RWPE2 (cell line): ENCODE results near the gene ULK3.

Experiments
- ATAC-seq: fragments of 200-7000 bp; cut with Tn5 transposase; 3 replicates; pipeline ENCODE4 v1.9.1; 2021; ENCODE audit warnings: low read depth
- DNase-seq: peaks from one replicate; pipeline ENCODE4 v3.0.0-alpha.2; 2020; ENCODE audit warnings: low spot score
- H3K27ac ChIP-seq: fragments of 450-650 bp; 2 replicates; pipeline ENCODE4 v1.5.1; 2017; ENCODE audit warnings: mild to moderate bottlenecking; ENCODE audit not compliant: poor library complexity, severe bottlenecking
- H3K27me3 ChIP-seq: fragments of 250-450 bp; sonication (Bioruptor Pico); 2 replicates; pipeline ENCODE4 v1.5.1; 2021; ENCODE audit warnings: mild to moderate bottlenecking, moderate library complexity; ENCODE audit not compliant: insufficient read depth, poor library complexity, severe bottlenecking
- H3K36me3 ChIP-seq: fragments of 250-450 bp; sonication (Bioruptor Pico); 2 replicates; pipeline ENCODE4 v1.5.1; 2020; ENCODE audit warnings: low read depth, mild to moderate bottlenecking, moderate library complexity
- H3K4me1 ChIP-seq: fragments of 250-450 bp; sonication (Bioruptor Pico); 2 replicates; pipeline ENCODE4 v1.5.1; 2021; ENCODE audit warnings: mild to moderate bottlenecking, moderate library complexity; ENCODE audit not compliant: insufficient read depth, poor library complexity, severe bottlenecking
- H3K4me3 ChIP-seq: fragments of 250-450 bp; sonication (Bioruptor Pico); 2 replicates; pipeline ENCODE4 v1.5.1; 2021; ENCODE audit warnings: mild to moderate bottlenecking, moderate library complexity; ENCODE audit not compliant: severe bottlenecking
- H3K9me3 ChIP-seq: fragments of 250-450 bp; sonication (Bioruptor Pico); 2 replicates; pipeline ENCODE4 v1.5.1; 2021; ENCODE audit warnings: mild to moderate bottlenecking, moderate library complexity; ENCODE audit not compliant: severe bottlenecking
- CTCF ChIP-seq: fragments of 450-650 bp; IDR thresholded peaks from one replicate; pipeline ENCODE4 v1.5.1; 2017; ENCODE audit warnings: mild to moderate bottlenecking, moderate library complexity; ENCODE audit not compliant: poor library complexity, severe bottlenecking

Gene ULK3

GRCh38 chr15:74869372-74869725 is 26.4 kb upstream of the ULK3 start:
- Histone ChIP-seq H3K27me3 (no peaks in the 10 kb centered on the region), H3K4me1 (peaks cover 50% of the 10 kb centered on the region), H3K4me3 (no peak overlapping the region), H3K27ac (peak overlapping the region; percentile 74), H3K9me3 (no peaks in the 10 kb centered on the region), H3K36me3 (peaks cover 26% of the 10 kb centered on the region)
- ATAC-seq (no peak), DNase-seq (no peak)
- TF ChIP-seq CTCF: no peak

GRCh38 chr15:74868059-74868458 is 25.1 kb upstream of the ULK3 start:
- no peak overlapping the region for H3K4me3 ChIP-seq
- TF ChIP-seq CTCF: no peak
- peaks cover 63% of the 10 kb centered on the region for H3K4me1 ChIP-seq
- ATAC-seq: no peak
- DNase-seq: no peak
- peaks cover 26% of the 10 kb centered on the region for H3K36me3 ChIP-seq
- no peaks in the 10 kb centered on the region for H3K9me3 ChIP-seq
- no peaks in the 10 kb centered on the region for H3K27me3 ChIP-seq
- H3K27ac ChIP-seq: peak overlapping the region; percentile 74

GRCh38 chr15:74867466-74868038 is 24.6 kb upstream of the ULK3 start:
- H3K36me3 ChIP-seq: peaks cover 26% of the 10 kb centered on the region
- peak overlapping the region; percentile 74 for H3K27ac ChIP-seq
- DNase-seq (no peak), ATAC-seq (no peak)
- no peaks in the 10 kb centered on the region for H3K27me3 ChIP-seq
- peaks cover 64% of the 10 kb centered on the region for H3K4me1 ChIP-seq
- no peak overlapping the region for H3K4me3 ChIP-seq
- H3K9me3 ChIP-seq: no peaks in the 10 kb centered on the region
- TF ChIP-seq CTCF: no peak

GRCh38 chr15:74866090-74866489 is 23.1 kb upstream of the ULK3 start:
- Histone ChIP-seq H3K4me3 (no peak overlapping the region), H3K36me3 (peaks cover 22% of the 10 kb centered on the region), H3K9me3 (no peaks in the 10 kb centered on the region), H3K27me3 (no peaks in the 10 kb centered on the region), H3K4me1 (peaks cover 57% of the 10 kb centered on the region), H3K27ac (peak overlapping the region; percentile 74)
- ATAC-seq: peak; percentile 87
- no peak for TF ChIP-seq CTCF
- DNase-seq: no peak

- DNase-seq: no peak
- no peak for TF ChIP-seq CTCF
- H3K4me1 ChIP-seq: peaks cover 49% of the 10 kb centered on the region
- H3K27me3 ChIP-seq: no peaks in the 10 kb centered on the region
- no peaks in the 10 kb centered on the region for H3K9me3 ChIP-seq
- H3K4me3 ChIP-seq: no peak overlapping the region
- H3K27ac ChIP-seq: peak overlapping the region; percentile 74
- ATAC-seq: no peak
- peaks cover 22% of the 10 kb centered on the region for H3K36me3 ChIP-seq
These were observed 22.4 kb upstream of the ULK3 start for GRCh38 chr15:74865316-74865715.
